HepG2 (cell line): ENCODE results near the gene ARHGAP4.

Experiments
- BHLHE40 ChIP-seq: IDR thresholded peaks from 2 replicates; pipeline ENCODE4 v1.6.1; 2011; ENCODE audit warnings: low read length, improper control_type of control experiment
- POLR2A ChIP-seq, 2 experiments: IDR thresholded peaks; 2 replicates each; pipeline ENCODE4 v1.6.1; 2011; ENCODE audit warnings: low read depth in 2 of 2, low read length in 2 of 2, mild to moderate bottlenecking in 1 of 2, moderate library complexity in 1 of 2; ENCODE audit not compliant: insufficient read depth in 1 of 2
- RARG ChIP-seq: sonication (generic); formaldehyde crosslinking; IDR thresholded peaks from 2 replicates; pipeline ENCODE4 v1.4.0; 2020; ENCODE audit warnings: low read depth, mild to moderate bottlenecking, missing genetic modification reagents
- SUZ12 ChIP-seq: fragments of 150-350 bp; IDR thresholded peaks from 2 replicates; pipeline ENCODE4 v1.6.1; 2014; ENCODE audit warnings: low read depth, low read length
- ZC3H13 ChIP-seq: sonication (generic); formaldehyde crosslinking; IDR thresholded peaks from 2 replicates; pipeline ENCODE4 v1.8.1; 2023; ENCODE audit warnings: mild to moderate bottlenecking, missing genetic modification reagents, moderate library complexity
- ZNF792 ChIP-seq: IDR thresholded peaks from 2 replicates; pipeline ENCODE4 v1.6.1; 2016

DNA sequence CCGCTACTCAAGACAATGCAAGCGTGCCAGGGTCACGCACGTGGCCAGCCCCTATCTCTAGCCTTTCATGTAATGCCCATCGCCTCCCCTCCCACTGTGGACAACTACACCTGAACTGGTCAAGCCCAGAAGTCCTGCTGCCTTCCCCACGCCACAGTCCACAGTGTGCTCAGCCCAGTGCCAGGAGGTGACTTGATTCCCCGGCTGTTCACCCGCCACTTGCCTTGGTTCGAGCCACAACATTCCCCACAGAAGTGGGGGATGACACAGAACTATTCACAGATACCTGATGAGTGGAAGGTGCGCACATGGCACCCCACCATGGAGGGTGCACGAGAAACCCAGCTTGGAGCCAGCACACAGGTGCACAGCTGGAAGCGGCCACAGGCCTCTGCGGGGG, 6.8 kb downstream of the ARHGAP4 start:
- TF ChIP-seq ZC3H13 (CRISPR knock-in tag) (no peak), SUZ12 (no peak), RARG (no peak), BHLHE40 (no peak), ZNF792 (CRISPR knock-in tag) (no peak), POLR2A (IDR thresholded peaks at IDR 0.05; ENCODE audit: insufficient read depth in 1 of 2, low read depth in 2 of 2, low read length in 2 of 2) (no peak)
